BJ (cell line): Measurements from ENCODE around the gene RAB32. TPM values are rescaled to one million over a fixed set of nuclear protein-coding genes. Genes with fewer than 3 reads are reported as not detected.

Experiments used
- CTCF ChIA-PET: fragments of 350-600 bp; formaldehyde crosslinking; extraction: SDS; loops from one replicate; lab custom pipeline; 2021; ENCODE audit warnings: antibody characterized with exemption, inconsistent platforms; lab: Yijun Ruan, JAX
- POLR2A ChIA-PET: fragments of 300-600 bp; sonication (Branson Sonifier 250); formaldehyde crosslinking; extraction: SDS; loops from one replicate; lab custom pipeline; 2021; ENCODE audit warnings: antibody characterized with exemption; lab: Charles Lee
- DNase-seq: peaks from one replicate; pipeline ENCODE4 v3.0.0-alpha.2; 2011; ENCODE audit warnings: low read depth
- H3K27me3 ChIP-seq: 2 replicates; pipeline ENCODE4 v1.6.0; 2011; ENCODE audit warnings: low read length; ENCODE audit not compliant: control insufficient read depth, insufficient read depth
- H3K36me3 ChIP-seq: 2 replicates; pipeline ENCODE4 v1.5.1; 2011; ENCODE audit warnings: low read length; ENCODE audit not compliant: control insufficient read depth, insufficient read depth
- H3K4me3 ChIP-seq: 2 replicates; pipeline ENCODE4 v1.5.1; 2011; ENCODE audit warnings: low read depth, mild to moderate bottlenecking, control low read depth, low read length
- CTCF ChIP-seq: IDR thresholded peaks from 2 replicates; pipeline ENCODE4 v1.5.1; 2011; ENCODE audit warnings: low read depth, mild to moderate bottlenecking, control low read depth, inconsistent platforms, low read length, moderate library complexity; ENCODE audit not compliant: insufficient read depth
- polyA plus RNA-seq: library from polyadenylated mRNA; depleted of rRNA; stranded (reverse); fragments of >200 nt; gene quantifications from 2 replicates; pipeline ENCODE4 v1.2.3, GENCODE V29; 2011

Gene RAB32
- polyA plus RNA-seq, 1 experiment, result 77.3 TPM

DNA sequence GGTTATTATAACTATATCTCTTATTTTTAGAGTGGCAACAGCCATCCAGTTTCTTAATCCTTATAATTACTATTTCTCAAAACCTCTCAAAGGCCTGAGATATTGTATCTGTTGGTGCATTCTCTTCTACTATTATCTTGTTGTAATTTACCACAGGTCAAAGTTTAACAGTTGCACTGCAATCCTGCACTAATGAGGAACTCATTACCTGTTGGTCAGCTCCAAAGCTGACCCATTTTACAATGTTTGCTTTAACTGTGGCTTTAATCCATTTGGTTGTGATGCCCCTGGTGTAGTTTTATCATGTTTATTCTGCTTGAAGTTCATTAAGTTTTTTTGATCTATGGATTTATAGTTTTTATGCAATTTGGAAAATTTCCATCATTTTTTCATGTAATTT is 48.8 kb downstream of the RAB32 start:
- ChIA-PET POLR2A (no interaction called here), CTCF (interaction anchor here (1.2 kb wide), 1 partner anchor 180 kb away, joined by 3 read pairs; no protein-coding TSS in a partner anchor)
- Histone ChIP-seq H3K4me3 (no peak overlapping the region), H3K27me3 (peaks cover 3% of the 10 kb centered on the region), H3K36me3 (no peaks in the 10 kb centered on the region)
- DNase-seq, result no peak
- no peak for TF ChIP-seq CTCF

DNA sequence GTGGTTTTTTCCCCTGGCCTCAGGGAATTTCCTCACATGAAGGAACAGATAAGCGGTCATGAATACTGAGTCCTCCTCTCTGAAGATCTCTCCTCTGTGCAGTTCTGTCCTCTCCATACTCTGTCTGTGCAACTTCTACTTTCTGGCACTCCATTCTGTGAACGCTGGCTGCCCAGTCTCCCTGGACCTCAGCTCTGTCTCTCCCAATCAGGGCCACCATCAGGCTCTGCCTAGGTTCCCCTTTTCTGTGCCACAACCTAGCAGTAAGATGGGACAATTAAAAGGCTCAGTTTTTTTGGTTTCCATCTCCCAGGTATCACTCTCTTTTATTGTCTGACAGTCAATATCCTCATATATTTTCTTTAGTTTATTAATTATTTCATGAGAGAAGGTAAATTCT is 50.4 kb downstream of the RAB32 start:
- POLR2A ChIA-PET, result no interaction called here
- Histone ChIP-seq H3K36me3 (no peaks in the 10 kb centered on the region), H3K4me3 (no peak overlapping the region), H3K27me3 (peaks cover 3% of the 10 kb centered on the region)
- DNase-seq, result no peak
- CTCF ChIA-PET, result no interaction called here
- no peak for TF ChIP-seq CTCF

GRCh38 chr6:146594495-146594894 is 50.9 kb downstream of the RAB32 start:
- TF ChIP-seq CTCF, result no peak
- H3K36me3 ChIP-seq, result no peaks in the 10 kb centered on the region
- H3K4me3 ChIP-seq, result no peak overlapping the region
- CTCF ChIA-PET, result no interaction called here
- POLR2A ChIA-PET, result no interaction called here
- peaks cover 3% of the 10 kb centered on the region for H3K27me3 ChIP-seq
- DNase-seq, result no peak

DNA sequence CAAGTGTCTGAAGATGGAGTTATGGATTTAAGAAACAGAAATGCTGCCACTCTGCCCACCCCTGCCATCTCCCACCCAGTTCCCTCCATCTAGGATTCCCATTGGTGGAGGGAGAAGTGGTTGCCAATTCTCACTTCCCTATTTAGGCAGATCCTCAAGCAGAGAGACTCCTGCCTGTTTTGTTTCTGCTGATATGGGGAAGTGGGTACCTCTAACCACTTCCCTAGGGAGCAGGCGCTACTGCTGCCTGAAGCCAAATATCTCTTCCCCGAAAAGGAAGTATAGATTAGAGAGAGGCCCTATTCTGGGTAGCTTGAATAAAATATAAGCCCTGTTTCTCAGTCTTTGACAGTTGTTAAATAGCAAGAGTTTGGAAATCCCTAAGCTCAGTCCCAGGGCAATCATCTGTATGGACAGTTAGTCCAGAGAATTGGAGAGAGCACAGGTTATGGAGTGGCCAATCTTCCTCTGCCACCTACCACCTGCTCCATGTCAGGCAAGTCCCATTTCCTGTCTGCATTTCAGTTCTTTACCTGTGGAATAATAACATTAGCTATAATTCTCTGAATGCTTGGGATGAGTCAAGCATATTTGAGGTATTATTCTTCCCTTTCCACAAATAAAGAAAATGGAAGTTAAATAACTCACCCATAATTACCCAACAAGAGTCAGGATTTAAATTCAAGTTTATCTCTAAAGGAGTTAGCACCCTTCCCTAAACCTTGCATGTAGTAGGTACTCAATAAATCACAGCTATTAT is 52.5 kb downstream of the RAB32 start:
- Histone ChIP-seq H3K4me3 (no peak overlapping the region), H3K27me3 (peaks cover 3% of the 10 kb centered on the region), H3K36me3 (no peaks in the 10 kb centered on the region)
- CTCF ChIA-PET, result interaction anchor here (0.9 to 1.2 kb wide), 2 partner anchors 10 to 23 kb away, joined by 3 read pairs; no protein-coding TSS in a partner anchor
- DNase-seq, result no peak
- TF ChIP-seq CTCF, result no peak
- POLR2A ChIA-PET, result no interaction called here

GRCh38 chr6:146598772-146599405 is 55.3 kb downstream of the RAB32 start, which contains the start of gene ADGB:
TSS of gene ADGB (plus strand) at chr6:146598972. CDS start at chr6:146599041, 69 bp downstream.
- ChIA-PET POLR2A (no interaction called here), CTCF (interaction anchor here (1.4 kb wide), 1 partner anchor 14 kb away, joined by 5 read pairs; no protein-coding TSS in a partner anchor)
- H3K27me3 ChIP-seq, result peaks cover 1% of the 10 kb centered on the region
- peak within 1 kb of the TSS; percentile 37 for H3K4me3 ChIP-seq
- H3K36me3 ChIP-seq, result no peaks in the 10 kb centered on the region
- TF ChIP-seq CTCF, result no peak
- peak; percentile 7 for DNase-seq
